GM12801 (cell line): ENCODE data around the gene TMEM151A.

ENCODE experiments used
- CTCF ChIP-seq: IDR thresholded peaks from one replicate; pipeline ENCODE4 v1.5.1; 2011; ENCODE audit warnings: control low read depth; ENCODE audit not compliant: insufficient read length; ENCODE audit errors: extremely low read depth

The TMEM151A gene

DNA sequence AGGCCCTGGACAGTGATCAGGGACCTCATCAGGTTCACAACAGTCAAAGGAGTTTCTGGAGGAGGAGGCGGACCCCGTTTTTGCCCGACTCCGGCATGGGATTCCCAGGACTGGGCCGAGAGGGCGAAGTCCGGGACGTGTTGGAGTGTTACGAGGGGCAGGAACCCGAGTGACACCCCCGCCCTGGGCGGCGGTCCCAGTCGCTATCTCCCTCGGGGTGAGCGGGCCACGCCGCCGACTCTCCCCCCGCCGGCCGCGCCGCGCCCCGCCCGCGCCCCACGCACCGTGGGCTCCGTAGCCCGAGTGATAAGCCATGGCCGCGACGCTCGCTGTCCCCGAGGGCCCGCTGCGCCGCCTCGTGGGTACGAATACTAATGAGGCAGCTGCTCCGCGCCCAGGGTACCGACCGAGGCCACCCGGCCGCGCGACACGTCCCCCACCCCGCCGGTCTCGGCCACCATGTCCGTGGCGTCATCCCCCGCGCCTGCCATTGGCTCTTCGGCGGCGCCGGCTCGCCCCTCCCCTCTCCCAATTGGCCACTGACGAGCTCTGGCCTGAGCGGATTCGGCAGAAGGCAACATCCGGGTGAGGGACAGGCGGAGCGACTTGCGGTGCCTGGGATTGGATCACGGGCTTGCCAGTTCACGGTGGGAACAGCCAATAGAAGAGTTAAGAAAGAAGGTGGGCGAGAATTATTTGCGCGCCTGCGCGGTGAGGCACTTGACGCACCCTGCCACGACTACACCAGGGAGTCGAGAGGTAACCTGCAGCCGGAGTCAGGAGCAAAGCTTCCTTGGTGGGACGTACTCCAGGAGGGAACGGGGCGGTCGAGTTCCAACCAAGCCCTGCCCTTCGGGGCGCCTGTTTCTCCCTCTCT is 2.8 kb upstream of the TMEM151A start, which contains the start of gene YIF1A:
Gene YIF1A, minus strand, starts transcription at position 473 of the 877 bp plus-strand sequence. Its CDS starts 158 bp downstream, at position 315.
- TF ChIP-seq CTCF, result no peak

- no peak for TF ChIP-seq CTCF
Observed at GRCh38 chr11:66289548-66290329, 2.0 kb upstream of the TMEM151A start.

- TF ChIP-seq CTCF, result no peak
Observed at GRCh38 chr11:66290330-66290621, 1.4 kb upstream of the TMEM151A start.

- no peak for TF ChIP-seq CTCF
Observed at GRCh38 chr11:66291303-66291705, 390 bp upstream of the TMEM151A start.

- no peak for TF ChIP-seq CTCF
Observed at GRCh38 chr11:66292543-66293332, 1.0 kb downstream of the TMEM151A start.

DNA sequence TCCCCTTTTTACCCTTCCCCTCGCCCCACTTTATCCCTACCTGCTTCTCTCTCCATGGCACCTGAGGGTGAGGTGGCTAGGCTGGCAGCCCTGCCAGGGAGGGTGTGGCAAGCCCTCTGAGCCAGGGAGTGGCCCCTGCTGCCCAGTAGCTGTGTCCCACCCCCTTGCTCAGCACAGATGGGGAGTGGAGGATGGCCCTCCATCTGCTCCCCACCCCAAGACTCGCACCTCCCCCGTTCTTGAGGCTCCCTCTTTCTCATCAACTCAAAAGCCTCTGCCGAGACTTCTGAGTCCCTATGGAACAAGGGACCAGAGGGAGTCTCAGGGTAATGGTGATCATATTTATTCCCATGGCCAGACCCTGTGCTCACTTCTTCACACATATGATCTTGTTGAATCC is 1.7 kb downstream of the TMEM151A start:
- no peak for TF ChIP-seq CTCF
